Suprapubic skin (tissue), 4 donors: ENCODE measurements around the gene RNF214.

Experiments
- CTCF ChIP-seq, 2 donors: fragments of 200-600 bp in 1 of 2; fragments of 450-650 bp in 1 of 2; sonication (generic) in 1 of 2; IDR thresholded peaks; one replicate each; pipeline ENCODE4 v1.5.1; 2016 to 2019; ENCODE audit warnings: antibody characterized with exemption in 2 of 2, mild to moderate bottlenecking in 1 of 2, moderate library complexity in 1 of 2
- POLR2A ChIP-seq, 2 donors: fragments of 450-650 bp; IDR thresholded peaks; one replicate each; pipeline ENCODE4 v1.6.1; 2017; ENCODE audit warnings: antibody characterized with exemption in 2 of 2, mild to moderate bottlenecking in 2 of 2, moderate library complexity in 2 of 2
- POLR2AphosphoS5 ChIP-seq, 3 donors: sonication (generic); formaldehyde crosslinking; IDR thresholded peaks; one replicate each; pipeline ENCODE4 v1.6.1; 2017; ENCODE audit warnings: antibody characterized with exemption in 3 of 3

GRCh38 chr11:117217141-117218084 is 15.1 kb upstream of the RNF214 start:
- TF ChIP-seq CTCF (IDR thresholded peaks at IDR 0.05) (no peak), POLR2AphosphoS5 (IDR thresholded peaks at IDR 0.05) (no peak), POLR2A (IDR thresholded peaks at IDR 0.05) (no peak)
